ENCODE measurements around the gene SHKBP1.

- no peak for TF ChIP-seq POLR2A (IDR thresholded peaks at IDR 0.05)
- TF ChIP-seq CTCF (IDR thresholded peaks at IDR 0.05) = no peak
Measured at GRCh38 chr19:40632311-40633036, 55.8 kb downstream of the SHKBP1 start.
